Peyer's patch (tissue), 4 donors: ENCODE results near the gene TRMT61A. TPM values are rescaled to one million over a fixed set of nuclear protein-coding genes. Genes with fewer than 3 reads are reported as not detected.

Experiments
- DNase-seq, 3 donors: peaks; one replicate each; pipeline ENCODE4 v3.0.0-alpha.2; 2017 to 2019
- H3K27ac ChIP-seq, 4 donors: fragments of 200-600 bp; sonication (generic); one replicate each; pipeline ENCODE4 v1.5.1; 2016 to 2019
- H3K27me3 ChIP-seq, 2 donors: fragments of 200-600 bp; sonication (generic); one replicate each; pipeline ENCODE4 v1.5.1; 2019
- H3K36me3 ChIP-seq, 3 donors: fragments of 200-600 bp; sonication (generic); one replicate each; pipeline ENCODE4 v1.5.1; 2016 to 2019
- H3K4me1 ChIP-seq, 4 donors: fragments of 200-600 bp; sonication (generic); one replicate each; pipeline ENCODE4 v1.5.1; 2016 to 2019
- H3K4me3 ChIP-seq, 4 donors: fragments of 200-600 bp; sonication (generic); 1 replicate in 3 of 4; 2 replicates in 1 of 4; pipeline ENCODE4 v1.5.1; 2016 to 2019; ENCODE audit warnings: mild to moderate bottlenecking in 1 of 4
- H3K9me3 ChIP-seq, 4 donors: fragments of 200-600 bp; sonication (generic); one replicate each; pipeline ENCODE4 v1.5.1; 2016 to 2019; ENCODE audit warnings: mild to moderate bottlenecking in 1 of 4
- POLR2A ChIP-seq, 2 donors: fragments of 450-650 bp; IDR thresholded peaks; one replicate each; pipeline ENCODE4 v1.5.1; 2017; ENCODE audit warnings: antibody characterized with exemption in 2 of 2, mild to moderate bottlenecking in 2 of 2, moderate library complexity in 2 of 2
- small RNA-seq, 2 donors: library from RNA; depleted of rRNA; stranded (forward); fragments of <200 nt; gene quantifications; one replicate each; pipeline ENCODE3, GENCODE V24; 2016
- total RNA-seq, 4 donors: library from RNA; depleted of rRNA; stranded (reverse); fragments of >200 nt; gene quantifications; one replicate each; pipeline ENCODE4 v1.1.0, GENCODE V29; 2016
- TF ChIP-seq, protein P1 (sequence below), 6 experiments: fragments of 450-650 bp in 4 of 6; fragments of 200-600 bp in 2 of 6; sonication (generic) in 1 of 6; IDR thresholded peaks; one replicate each; pipeline ENCODE4 v1.5.1; 2017 to 2019; ENCODE audit warnings: antibody characterized with exemption in 6 of 6, mild to moderate bottlenecking in 3 of 6, moderate library complexity in 1 of 6

The TRMT61A gene
- total RNA-seq, 4 donors from 2014 or later, result 6.1 to 13.9 (median 8.7) TPM

GRCh38 chr14:103581954-103582703 is 53.1 kb downstream of the TRMT61A start:
- TF ChIP-seq, protein P1, sequence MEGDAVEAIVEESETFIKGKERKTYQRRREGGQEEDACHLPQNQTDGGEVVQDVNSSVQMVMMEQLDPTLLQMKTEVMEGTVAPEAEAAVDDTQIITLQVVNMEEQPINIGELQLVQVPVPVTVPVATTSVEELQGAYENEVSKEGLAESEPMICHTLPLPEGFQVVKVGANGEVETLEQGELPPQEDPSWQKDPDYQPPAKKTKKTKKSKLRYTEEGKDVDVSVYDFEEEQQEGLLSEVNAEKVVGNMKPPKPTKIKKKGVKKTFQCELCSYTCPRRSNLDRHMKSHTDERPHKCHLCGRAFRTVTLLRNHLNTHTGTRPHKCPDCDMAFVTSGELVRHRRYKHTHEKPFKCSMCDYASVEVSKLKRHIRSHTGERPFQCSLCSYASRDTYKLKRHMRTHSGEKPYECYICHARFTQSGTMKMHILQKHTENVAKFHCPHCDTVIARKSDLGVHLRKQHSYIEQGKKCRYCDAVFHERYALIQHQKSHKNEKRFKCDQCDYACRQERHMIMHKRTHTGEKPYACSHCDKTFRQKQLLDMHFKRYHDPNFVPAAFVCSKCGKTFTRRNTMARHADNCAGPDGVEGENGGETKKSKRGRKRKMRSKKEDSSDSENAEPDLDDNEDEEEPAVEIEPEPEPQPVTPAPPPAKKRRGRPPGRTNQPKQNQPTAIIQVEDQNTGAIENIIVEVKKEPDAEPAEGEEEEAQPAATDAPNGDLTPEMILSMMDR (IDR thresholded peaks at IDR 0.05), result no peak
- TF ChIP-seq POLR2A (IDR thresholded peaks at IDR 0.05), result no peak
- no peak overlapping the region for H3K27ac ChIP-seq
- H3K36me3 ChIP-seq, result peaks cover 0 to 33% (median 0%) of the 10 kb centered on the region in 3 donors
- H3K4me3 ChIP-seq, result no peak overlapping the region
- no peaks in the 10 kb centered on the region for H3K27me3 ChIP-seq
- no peaks in the 10 kb centered on the region for H3K9me3 ChIP-seq
- H3K4me1 ChIP-seq, result peaks cover 0 to 3% (median under 1%) of the 10 kb centered on the region in 4 donors
- no peak for DNase-seq

GRCh38 chr14:103584326-103584915 is 55.4 kb downstream of the TRMT61A start:
- Histone ChIP-seq H3K27me3 (no peaks in the 10 kb centered on the region), H3K9me3 (no peaks in the 10 kb centered on the region), H3K4me3 (no peak overlapping the region), H3K27ac (no peak overlapping the region), H3K4me1 (no peaks in the 10 kb centered on the region), H3K36me3 (peaks cover 0 to 24% (median 0%) of the 10 kb centered on the region in 3 donors)
- no peak for DNase-seq
- TF ChIP-seq, protein P1 (IDR thresholded peaks at IDR 0.05), result no peak
- no peak for TF ChIP-seq POLR2A (IDR thresholded peaks at IDR 0.05)

Small RNAs within 50 kb of the gene (small RNA-seq; reads per million reads assigned to genes)
- gene RNU4-68P (0 to 0.06 reads per million in 2 donors), gene RNU7-160P (0 reads per million in 2 donors)

Other genes starting within 250 kb of the TRMT61A start
- gene EIF5, start 195.0 kb upstream of the TRMT61A start, total RNA-seq, result 100 to 1,000 TPM; 176 to 226 (median 217) TPM
- gene MARK3, start 143.8 kb upstream of the TRMT61A start, total RNA-seq, result 100 to 1,000 TPM in 2 of 4 donors, 10 to 100 TPM in 2; 76.0 to 196 (median 99.5) TPM
- 100 to 1,000 TPM in 1 of 4 donors, 10 to 100 TPM in 3; 40.1 to 101 (median 68.4) TPM for gene CKB, start 6.4 kb upstream of the TRMT61A start, total RNA-seq
- gene BAG5, start 33.5 kb downstream of the TRMT61A start, total RNA-seq, result 10 to 100 TPM; 18.0 to 38.0 (median 19.5) TPM
- 10 to 100 TPM; 13.6 to 20.8 (median 17.9) TPM for gene COA8, start 33.8 kb downstream of the TRMT61A start, total RNA-seq
- 100 to 1,000 TPM; 125 to 361 (median 270) TPM for gene KLC1, start 100.0 kb downstream of the TRMT61A start, total RNA-seq
- gene XRCC3, start 186.3 kb downstream of the TRMT61A start, total RNA-seq, result 10 to 100 TPM; 11.6 to 42.9 (median 16.2) TPM
- 10 to 100 TPM; 40.3 to 81.2 (median 59.0) TPM for gene ZFYVE21, start 186.6 kb downstream of the TRMT61A start, total RNA-seq